SK-N-SH (cell line): ENCODE measurements around the gene ZNF609.

Source experiments
- CHD2 ChIP-seq: fragments of 150-350 bp; IDR thresholded peaks from 2 replicates; pipeline ENCODE4 v1.6.1; 2018; ENCODE audit warnings: low read length; ENCODE audit not compliant: partially characterized antibody
- CTCF ChIP-seq: fragments of 200-600 bp; sonication (generic); IDR thresholded peaks from 2 replicates; pipeline ENCODE4 v1.6.1; 2017; ENCODE audit warnings: antibody characterized with exemption, mild to moderate bottlenecking, moderate library complexity
- EP300 ChIP-seq, 2 experiments: IDR thresholded peaks; 2 replicates each; pipeline versions ENCODE4 v1.4.0 to v1.6.1; 2012; ENCODE audit warnings: borderline replicate concordance in 1 of 2, low read depth in 1 of 2, low read length in 1 of 2
- FOXJ3 ChIP-seq: sonication (generic); formaldehyde crosslinking; IDR thresholded peaks from 2 replicates; pipeline ENCODE4 v1.5.1; 2020; ENCODE audit warnings: mild to moderate bottlenecking, missing genetic modification reagents
- JUND ChIP-seq: IDR thresholded peaks from 2 replicates; pipeline ENCODE4 v1.4.0; 2012
- POLR2AphosphoS5 ChIP-seq: IDR thresholded peaks from 2 replicates; pipeline ENCODE4 v1.6.1; 2012; ENCODE audit warnings: low read depth, low read length
- RAD21 ChIP-seq: IDR thresholded peaks from 2 replicates; pipeline ENCODE4 v1.6.1; 2012; ENCODE audit warnings: mild to moderate bottlenecking, low read length
- SMC3 ChIP-seq: IDR thresholded peaks from 2 replicates; pipeline ENCODE4 v1.6.1; 2012; ENCODE audit warnings: low read depth, low read length, improper control_type of control experiment
- USF1 ChIP-seq: IDR thresholded peaks from 2 replicates; pipeline ENCODE4 v1.4.0; 2012; ENCODE audit warnings: low read depth, borderline replicate concordance
- ZBTB33 ChIP-seq: IDR thresholded peaks from 2 replicates; pipeline ENCODE4 v1.4.0; 2012; ENCODE audit warnings: low read depth, borderline replicate concordance
- TF ChIP-seq, protein P1 (sequence below): IDR thresholded peaks from 2 replicates; pipeline ENCODE4 v1.6.1; 2012; ENCODE audit warnings: mild to moderate bottlenecking, low read depth, low read length, moderate library complexity

DNA sequence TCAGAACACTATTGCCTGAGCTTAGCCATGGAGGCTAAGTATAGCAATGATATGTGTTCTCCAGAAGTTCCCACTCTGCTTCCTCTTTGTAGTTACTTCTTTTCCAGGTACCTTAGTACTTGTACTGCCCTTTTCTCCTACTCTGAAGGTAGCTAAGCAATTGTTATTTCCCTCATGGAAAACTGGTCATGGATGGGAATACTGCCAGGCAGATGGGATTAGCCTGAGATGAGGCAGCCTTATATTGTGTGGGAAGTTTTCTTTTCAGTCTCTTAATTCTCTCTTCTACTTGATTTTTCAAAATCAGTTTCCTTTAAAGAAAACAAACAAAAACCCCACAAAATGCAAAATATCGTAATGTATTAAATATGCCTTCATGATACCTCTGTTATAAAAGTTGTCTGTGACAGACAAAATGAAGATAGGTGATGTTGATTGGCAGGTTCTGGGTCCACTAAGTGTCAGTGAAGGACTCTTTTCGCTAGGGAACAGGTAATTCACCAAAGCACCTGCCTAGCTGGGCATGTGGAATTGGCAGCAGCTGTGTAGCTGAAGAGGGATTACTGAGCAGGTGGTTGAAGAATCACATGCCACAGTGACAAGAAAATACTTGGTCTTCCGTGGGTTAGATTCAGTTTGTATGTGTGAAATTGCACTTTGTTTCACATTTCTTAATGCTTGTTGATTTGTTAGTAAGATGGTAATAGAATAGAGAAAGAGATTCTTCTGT lies 4.1 kb downstream of the ZNF609 start:
- no peak for TF ChIP-seq POLR2AphosphoS5
- no peak for TF ChIP-seq CTCF
- TF ChIP-seq FOXJ3 (CRISPR knock-in tag) = no peak
- TF ChIP-seq USF1 = no peak
- TF ChIP-seq EP300 (IDR thresholded peaks at IDR 0.05; ENCODE audit: borderline replicate concordance in 1 of 2, low read depth in 1 of 2, low read length in 1 of 2) = no peak
- TF ChIP-seq RAD21 = no peak
- TF ChIP-seq CHD2 = no peak
- TF ChIP-seq, protein P1, sequence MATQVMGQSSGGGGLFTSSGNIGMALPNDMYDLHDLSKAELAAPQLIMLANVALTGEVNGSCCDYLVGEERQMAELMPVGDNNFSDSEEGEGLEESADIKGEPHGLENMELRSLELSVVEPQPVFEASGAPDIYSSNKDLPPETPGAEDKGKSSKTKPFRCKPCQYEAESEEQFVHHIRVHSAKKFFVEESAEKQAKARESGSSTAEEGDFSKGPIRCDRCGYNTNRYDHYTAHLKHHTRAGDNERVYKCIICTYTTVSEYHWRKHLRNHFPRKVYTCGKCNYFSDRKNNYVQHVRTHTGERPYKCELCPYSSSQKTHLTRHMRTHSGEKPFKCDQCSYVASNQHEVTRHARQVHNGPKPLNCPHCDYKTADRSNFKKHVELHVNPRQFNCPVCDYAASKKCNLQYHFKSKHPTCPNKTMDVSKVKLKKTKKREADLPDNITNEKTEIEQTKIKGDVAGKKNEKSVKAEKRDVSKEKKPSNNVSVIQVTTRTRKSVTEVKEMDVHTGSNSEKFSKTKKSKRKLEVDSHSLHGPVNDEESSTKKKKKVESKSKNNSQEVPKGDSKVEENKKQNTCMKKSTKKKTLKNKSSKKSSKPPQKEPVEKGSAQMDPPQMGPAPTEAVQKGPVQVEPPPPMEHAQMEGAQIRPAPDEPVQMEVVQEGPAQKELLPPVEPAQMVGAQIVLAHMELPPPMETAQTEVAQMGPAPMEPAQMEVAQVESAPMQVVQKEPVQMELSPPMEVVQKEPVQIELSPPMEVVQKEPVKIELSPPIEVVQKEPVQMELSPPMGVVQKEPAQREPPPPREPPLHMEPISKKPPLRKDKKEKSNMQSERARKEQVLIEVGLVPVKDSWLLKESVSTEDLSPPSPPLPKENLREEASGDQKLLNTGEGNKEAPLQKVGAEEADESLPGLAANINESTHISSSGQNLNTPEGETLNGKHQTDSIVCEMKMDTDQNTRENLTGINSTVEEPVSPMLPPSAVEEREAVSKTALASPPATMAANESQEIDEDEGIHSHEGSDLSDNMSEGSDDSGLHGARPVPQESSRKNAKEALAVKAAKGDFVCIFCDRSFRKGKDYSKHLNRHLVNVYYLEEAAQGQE = no peak
- no peak for TF ChIP-seq SMC3
- no peak for TF ChIP-seq JUND
- no peak for TF ChIP-seq ZBTB33
